Measurements from ENCODE around the gene ALDH1A2. TPM values are rescaled to one million over a fixed set of nuclear protein-coding genes. Genes with fewer than 3 reads are reported as not detected.

The ALDH1A2 gene
- total RNA-seq, 2 donors from 2014 or later, result not detected

- Mint-ChIP-seq H3K27me3 (ENCODE audit: insufficient read depth) (peaks cover 21% of the 10 kb centered on the region), H3K27ac (no peak overlapping the region), H3K4me1 (peaks cover 5% of the 10 kb centered on the region), H3K36me3 (ENCODE audit: low read depth) (no peaks in the 10 kb centered on the region), H3K4me3 (no peak overlapping the region), H3K9me3 (no peaks in the 10 kb centered on the region)
- H3K36me3 ChIP-seq (ENCODE audit: control insufficient read depth, insufficient read depth, low read length), result no peaks in the 10 kb centered on the region
- DNase-seq, result no peak
- H3K4me1 ChIP-seq (ENCODE audit: control insufficient read depth, insufficient read depth, low read length), result no peaks in the 10 kb centered on the region
- H3K27me3 ChIP-seq (ENCODE audit: control insufficient read depth, insufficient read depth, low read length, poor library complexity, severe bottlenecking), result peaks cover 9% of the 10 kb centered on the region
- H3K9ac ChIP-seq (ENCODE audit: extremely low read depth, low read length, poor library complexity, severe bottlenecking), result no peak overlapping the region
- H3K27ac ChIP-seq (ENCODE audit: low read depth, low read length), result no peak overlapping the region
- H3K4me3 ChIP-seq (ENCODE audit: low read length), result no peak overlapping the region
- WGBS, 2 experiments (ENCODE audit: insufficient coverage in 1 of 2, insufficient read length in 1 of 2), result 86 to 94% methylated on average over 1 to 2 of the region's 2 CpGs
- no peak for TF ChIP-seq CTCF (conservative IDR thresholded peaks at IDR 0.05)
- no peaks in the 10 kb centered on the region for H3K9me3 ChIP-seq (ENCODE audit: control insufficient read depth, low read length)
Observed at GRCh38 chr15:58074452-58074851, 8.9 kb upstream of the ALDH1A2 start.

- H3K27ac ChIP-seq (ENCODE audit: low read depth, low read length), result no peak overlapping the region
- DNase-seq, result peak; percentile 84
- no peaks in the 10 kb centered on the region for H3K36me3 ChIP-seq (ENCODE audit: control insufficient read depth, insufficient read depth, low read length)
- Mint-ChIP-seq H3K36me3 (ENCODE audit: low read depth) (no peaks in the 10 kb centered on the region), H3K27ac (no peak overlapping the region), H3K9me3 (no peaks in the 10 kb centered on the region), H3K4me1 (no peaks in the 10 kb centered on the region), H3K27me3 (ENCODE audit: insufficient read depth) (peaks cover 55% of the 10 kb centered on the region), H3K4me3 (no peak overlapping the region)
- TF ChIP-seq CTCF (conservative IDR thresholded peaks at IDR 0.05), result peak; percentile 97
- no peak overlapping the region for H3K4me3 ChIP-seq (ENCODE audit: low read length)
- no peaks in the 10 kb centered on the region for H3K4me1 ChIP-seq (ENCODE audit: control insufficient read depth, insufficient read depth, low read length)
- H3K27me3 ChIP-seq (ENCODE audit: control insufficient read depth, insufficient read depth, low read length, poor library complexity, severe bottlenecking), result peaks cover 44% of the 10 kb centered on the region
- H3K9ac ChIP-seq (ENCODE audit: extremely low read depth, low read length, poor library complexity, severe bottlenecking), result no peak overlapping the region
- no peaks in the 10 kb centered on the region for H3K9me3 ChIP-seq (ENCODE audit: control insufficient read depth, low read length)
- WGBS, 2 experiments (ENCODE audit: insufficient coverage in 1 of 2, insufficient read length in 1 of 2), result 42 to 43% methylated on average over 2 to 7 of the region's 7 CpGs
Observed at GRCh38 chr15:58070801-58071418, 5.4 kb upstream of the ALDH1A2 start.

- DNase-seq, result no peak
- H3K27ac Mint-ChIP-seq, result no peak overlapping the region
- 92% methylated on average over 5 of the region's 5 CpGs; no CpG with 5 or more reads in 1 of the 2 experiments for WGBS, 2 experiments (ENCODE audit: insufficient coverage in 1 of 2, insufficient read length in 1 of 2)
- no peak for TF ChIP-seq CTCF (conservative IDR thresholded peaks at IDR 0.05)
- no peak overlapping the region for H3K27ac ChIP-seq (ENCODE audit: low read depth, low read length)
- H3K27me3 Mint-ChIP-seq (ENCODE audit: insufficient read depth), result peaks cover 72% of the 10 kb centered on the region
- no peak overlapping the region for H3K4me3 Mint-ChIP-seq
- no peaks in the 10 kb centered on the region for H3K9me3 Mint-ChIP-seq
- no peaks in the 10 kb centered on the region for H3K4me1 Mint-ChIP-seq
- H3K9ac ChIP-seq (ENCODE audit: extremely low read depth, low read length, poor library complexity, severe bottlenecking), result no peak overlapping the region
- no peak overlapping the region for H3K4me3 ChIP-seq (ENCODE audit: low read length)
- no peaks in the 10 kb centered on the region for H3K36me3 ChIP-seq (ENCODE audit: control insufficient read depth, insufficient read depth, low read length)
- H3K27me3 ChIP-seq (ENCODE audit: control insufficient read depth, insufficient read depth, low read length, poor library complexity, severe bottlenecking), result peaks cover 63% of the 10 kb centered on the region
- no peaks in the 10 kb centered on the region for H3K36me3 Mint-ChIP-seq (ENCODE audit: low read depth)
- no peaks in the 10 kb centered on the region for H3K4me1 ChIP-seq (ENCODE audit: control insufficient read depth, insufficient read depth, low read length)
- no peaks in the 10 kb centered on the region for H3K9me3 ChIP-seq (ENCODE audit: control insufficient read depth, low read length)
Observed at GRCh38 chr15:58069008-58069407, 3.5 kb upstream of the ALDH1A2 start.
